HG03135 (cell line): ENCODE results near the gene MTHFSD.

ENCODE experiments used
- ATAC-seq: cut with Tn5 transposase; IDR thresholded peaks from one replicate; pipeline ENCODE4 v1.9.1; 2021; ENCODE audit warnings: mild to moderate bottlenecking, moderate library complexity; ENCODE audit not compliant: unreplicated experiment

Gene MTHFSD

DNA sequence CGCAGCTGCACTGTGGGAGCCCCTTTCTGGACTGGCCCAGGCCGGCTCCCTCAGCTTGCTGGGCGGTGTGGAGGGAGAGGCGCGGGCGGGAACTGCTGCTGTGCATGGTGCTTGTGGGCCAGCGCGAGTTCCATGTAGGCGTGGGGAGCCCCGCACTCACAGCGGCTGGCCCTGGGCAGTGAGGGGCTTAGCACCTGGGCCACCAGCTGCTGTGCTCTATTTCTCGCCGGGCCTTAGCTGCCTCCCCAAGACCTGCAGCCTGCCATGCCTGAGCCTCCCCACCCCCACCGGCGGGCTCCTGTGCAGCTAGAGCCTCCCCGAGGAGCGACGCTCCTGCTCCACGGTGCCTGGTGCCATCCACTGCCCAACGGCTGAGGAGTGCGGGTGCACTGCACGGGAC, 1.7 kb downstream of the MTHFSD start:
- ATAC-seq = no peak

DNA sequence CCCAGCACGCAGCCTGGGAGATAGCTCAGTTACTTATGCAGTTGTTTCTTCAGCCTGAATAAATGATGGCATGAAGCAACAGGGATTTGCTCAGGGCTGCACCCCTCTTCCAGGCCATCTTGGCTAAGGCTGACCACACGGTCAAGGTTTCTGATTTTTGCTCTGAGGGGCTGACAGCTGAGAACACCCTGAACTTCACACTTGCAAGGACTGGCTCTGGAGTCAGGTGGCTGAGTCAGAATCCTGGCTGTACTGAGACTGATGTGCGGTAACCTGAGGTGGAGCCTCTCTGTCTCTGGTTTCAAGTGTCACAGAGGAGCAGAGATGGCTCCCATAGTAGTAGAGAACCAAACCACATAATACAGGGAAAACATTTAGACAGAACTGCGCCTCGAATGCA, 4.8 kb downstream of the MTHFSD start:
- no peak for ATAC-seq

DNA sequence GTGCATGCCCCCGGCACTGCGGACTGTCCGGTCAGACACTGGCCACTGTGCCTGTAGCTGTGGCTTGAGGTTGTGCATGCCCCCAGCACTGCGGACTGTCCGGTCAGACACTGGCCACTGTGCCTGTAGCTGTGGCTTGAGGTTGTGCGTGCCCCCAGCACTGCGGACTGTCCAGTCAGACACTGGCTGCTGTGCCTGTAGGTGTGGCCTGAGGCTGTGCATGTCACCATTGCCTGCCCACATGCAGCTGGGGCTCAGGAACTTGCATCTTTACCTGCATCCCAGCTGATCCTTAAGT, 5.2 kb downstream of the MTHFSD start:
- ATAC-seq = no peak

DNA sequence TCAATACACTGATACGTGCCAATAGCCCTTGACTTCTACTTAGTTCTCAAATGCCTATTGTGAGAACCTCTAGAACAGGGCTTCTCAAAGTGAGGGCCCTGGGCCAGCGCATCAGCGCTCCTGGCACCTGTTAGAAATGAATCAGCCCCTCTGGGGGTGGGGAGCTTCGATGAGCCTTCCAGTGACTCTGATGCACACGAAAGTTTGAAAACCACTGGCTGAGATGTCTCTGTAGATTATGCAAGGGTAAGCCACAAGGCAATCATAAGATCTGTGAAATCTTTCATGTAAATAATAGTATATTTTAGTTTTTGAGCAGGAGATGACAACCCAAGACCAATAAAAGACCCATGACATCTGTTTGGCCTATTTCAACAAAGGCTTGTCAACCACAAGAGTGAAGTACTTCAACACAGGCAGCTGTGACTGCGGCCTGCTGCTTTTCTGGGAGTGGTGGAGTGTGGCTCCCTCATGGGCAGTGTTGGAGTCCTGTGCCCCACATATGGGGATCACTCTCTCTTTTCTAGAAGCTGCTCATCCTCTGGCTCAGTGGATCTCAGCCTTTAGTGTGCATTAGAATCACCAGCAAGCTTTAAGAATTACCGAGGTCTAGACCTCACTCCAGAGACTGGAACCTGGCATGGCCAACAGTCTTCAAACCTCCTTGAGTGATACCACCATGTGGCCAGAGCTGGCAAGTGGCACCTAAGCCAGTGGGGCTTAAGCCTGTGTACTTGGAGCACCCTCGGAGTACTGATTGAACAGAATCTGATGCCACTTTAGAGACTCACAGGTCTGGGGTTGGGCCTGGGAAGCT, 5.8 kb downstream of the MTHFSD start:
- ATAC-seq = no peak

DNA sequence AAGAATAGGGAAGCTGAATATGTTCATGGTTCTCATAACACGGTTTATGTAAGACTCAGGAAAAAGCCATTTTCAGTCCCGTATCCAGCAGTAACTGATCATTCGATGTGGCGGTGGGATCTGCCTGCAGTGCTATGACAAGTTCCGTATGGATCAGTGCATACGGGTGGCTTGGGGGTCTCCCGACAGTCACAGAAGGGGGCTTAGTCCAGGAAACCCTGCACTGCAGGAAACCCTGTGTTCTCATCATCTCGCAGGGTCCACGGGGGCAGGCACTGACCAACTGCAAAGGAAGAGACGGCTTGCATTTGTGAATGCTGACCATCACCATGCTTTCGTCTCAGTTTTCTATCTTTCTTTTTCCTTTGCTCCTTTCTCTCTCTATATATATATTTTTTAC, 7.7 kb downstream of the MTHFSD start:
- ATAC-seq = no peak

DNA sequence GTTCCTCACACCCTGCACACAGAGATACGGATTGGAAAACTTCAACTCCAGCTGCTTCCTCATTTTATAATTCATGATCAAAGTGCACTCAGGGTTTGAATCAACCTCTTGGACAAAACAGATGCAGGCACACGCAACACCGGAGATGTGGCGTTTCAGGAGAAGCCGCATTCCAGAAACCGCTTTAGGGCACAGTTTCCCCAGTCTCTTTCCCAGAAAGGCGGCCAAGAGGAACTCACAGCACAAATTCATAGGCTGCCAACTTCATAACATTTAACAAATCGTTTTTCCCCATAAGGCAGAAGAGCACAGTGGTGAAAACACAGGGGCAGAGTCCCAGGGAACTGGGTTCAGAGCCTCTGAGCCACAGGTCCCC, 8.4 kb downstream of the MTHFSD start:
- no peak for ATAC-seq

DNA sequence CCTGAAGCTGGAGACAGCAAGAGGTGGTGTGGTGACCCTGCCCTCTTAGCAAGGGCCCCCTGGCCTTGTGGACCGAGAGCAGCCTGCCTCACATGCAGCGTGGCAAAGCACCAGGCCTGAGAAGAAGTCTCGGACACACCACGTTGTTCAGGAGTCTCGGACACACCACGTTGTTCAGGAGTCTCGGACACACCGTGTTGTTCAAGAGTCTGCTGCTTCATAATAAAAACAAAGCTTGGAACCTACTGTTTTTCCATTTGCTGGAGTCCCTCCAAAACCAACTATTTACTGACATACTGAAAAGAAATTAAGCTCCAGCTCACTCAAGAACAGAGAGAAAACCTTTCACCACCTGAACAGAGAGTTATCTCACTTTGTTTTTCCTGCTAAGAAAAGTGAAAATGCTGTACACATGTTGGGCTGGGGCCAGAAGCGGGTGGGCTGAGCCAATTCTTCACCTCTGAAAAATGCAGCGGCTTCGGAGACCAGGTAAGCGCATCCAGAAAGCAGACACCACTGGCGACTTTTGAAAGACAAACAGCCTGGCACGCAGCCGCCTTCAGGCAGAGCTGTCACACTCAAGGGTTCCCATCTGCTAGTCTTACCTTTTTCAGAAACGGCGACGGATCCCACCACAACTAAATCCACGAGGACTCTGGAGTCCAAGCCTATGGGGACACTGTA, 8.9 kb downstream of the MTHFSD start:
- no peak for ATAC-seq

DNA sequence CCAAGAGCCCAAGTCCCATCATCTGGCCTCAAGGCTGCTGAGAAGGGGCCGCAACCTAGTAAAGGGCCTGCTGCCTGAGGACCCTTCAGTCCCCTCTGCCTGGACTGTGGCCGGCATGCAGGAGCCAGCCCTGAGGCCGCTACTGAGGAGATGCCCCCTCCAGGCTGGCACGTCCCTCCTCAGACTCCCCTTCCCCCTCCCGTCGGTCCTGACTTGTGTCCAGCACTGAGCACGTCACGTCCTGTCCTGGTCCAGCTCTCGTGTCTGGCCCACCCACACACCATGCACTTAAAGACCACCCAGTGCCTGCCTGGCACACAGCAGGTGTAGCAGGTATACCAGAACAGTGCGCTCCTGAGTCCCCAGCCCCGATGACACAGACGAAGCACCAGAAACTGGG, 9.6 kb downstream of the MTHFSD start:
- no peak for ATAC-seq

DNA sequence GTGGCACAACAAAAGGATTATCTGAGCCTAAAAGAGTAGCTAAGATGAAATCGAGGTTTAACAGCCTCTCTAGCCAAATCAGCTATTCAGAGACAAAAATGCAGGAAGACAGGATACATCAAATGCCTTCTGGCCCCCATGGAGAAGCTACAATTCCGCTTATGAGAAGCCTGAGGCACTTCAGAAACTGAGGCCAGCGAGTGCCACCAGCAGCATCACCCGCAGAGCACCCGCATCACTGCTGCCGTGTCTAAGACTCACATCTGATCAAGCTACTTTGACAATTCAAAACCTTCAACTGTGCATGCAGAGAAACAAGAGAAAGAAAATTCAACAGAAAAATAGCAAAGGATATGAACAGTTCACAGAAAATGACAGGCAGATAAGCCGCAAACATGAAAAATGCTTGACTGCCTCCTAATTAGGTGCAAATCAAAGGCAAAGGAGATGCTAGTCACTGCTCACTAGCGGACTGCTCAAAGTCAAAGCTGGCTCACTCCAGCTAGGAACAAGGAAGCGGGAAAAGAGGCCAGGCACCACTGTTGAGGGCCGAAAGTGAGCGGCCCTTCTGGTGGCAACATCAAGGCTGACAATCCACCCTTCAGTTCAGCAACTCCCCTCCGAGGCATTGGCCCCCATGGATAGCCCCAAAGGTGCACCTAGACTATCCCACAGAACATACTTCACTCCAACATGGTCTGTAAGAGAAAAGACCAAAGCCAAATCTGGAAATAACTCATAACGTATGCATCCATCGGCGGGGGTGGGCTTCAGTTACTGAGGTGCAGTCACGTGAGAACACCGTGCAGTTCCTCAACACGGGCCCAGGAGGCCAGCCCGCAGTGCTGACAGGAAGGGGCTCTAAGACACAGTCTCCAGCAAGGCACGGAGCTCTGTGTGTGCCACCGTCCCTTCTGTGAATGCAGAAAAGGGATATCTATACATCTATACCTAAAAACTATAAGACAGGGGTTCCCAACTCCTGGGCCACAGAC, 12.0 kb downstream of the MTHFSD start:
- no peak for ATAC-seq

DNA sequence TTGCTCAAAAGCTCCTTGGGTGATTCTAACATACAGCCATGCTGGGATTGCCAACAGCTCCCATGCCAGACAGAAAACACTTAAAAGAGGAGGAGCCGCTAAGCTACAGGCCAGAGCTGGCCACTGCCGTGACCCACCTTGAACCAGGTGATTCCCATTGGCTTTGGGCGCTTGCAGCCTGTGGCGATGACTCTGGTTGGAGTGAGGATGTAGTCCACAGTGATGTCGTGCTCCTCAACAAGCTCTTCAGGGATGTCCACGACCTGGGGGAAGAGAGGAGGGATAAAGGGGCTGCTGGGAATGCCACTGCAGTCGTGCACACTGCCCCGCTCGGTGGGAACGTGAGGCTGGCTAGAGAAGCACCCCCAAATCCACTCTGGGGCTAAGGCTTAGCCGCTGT, 13.5 kb downstream of the MTHFSD start:
- no peak for ATAC-seq

DNA sequence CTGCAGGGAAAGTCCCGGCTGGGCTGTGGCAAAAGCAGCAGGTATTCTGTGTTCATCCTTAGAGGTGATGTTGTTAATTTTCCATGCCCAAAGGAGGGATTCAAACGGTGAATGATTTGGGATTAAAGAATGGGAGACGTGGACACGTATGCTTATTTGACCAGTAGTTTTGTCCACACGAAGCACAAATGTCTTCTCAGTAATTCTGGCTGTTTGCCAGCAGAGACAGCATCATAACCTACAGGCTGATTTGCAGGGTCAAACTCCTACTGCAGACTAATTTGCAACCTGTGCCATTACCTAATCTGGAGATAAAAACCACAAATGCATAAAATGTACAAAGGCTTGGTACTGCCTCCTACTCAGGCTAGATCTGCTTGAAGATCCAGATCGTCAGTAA, 14.1 kb downstream of the MTHFSD start:
- ATAC-seq = no peak

DNA sequence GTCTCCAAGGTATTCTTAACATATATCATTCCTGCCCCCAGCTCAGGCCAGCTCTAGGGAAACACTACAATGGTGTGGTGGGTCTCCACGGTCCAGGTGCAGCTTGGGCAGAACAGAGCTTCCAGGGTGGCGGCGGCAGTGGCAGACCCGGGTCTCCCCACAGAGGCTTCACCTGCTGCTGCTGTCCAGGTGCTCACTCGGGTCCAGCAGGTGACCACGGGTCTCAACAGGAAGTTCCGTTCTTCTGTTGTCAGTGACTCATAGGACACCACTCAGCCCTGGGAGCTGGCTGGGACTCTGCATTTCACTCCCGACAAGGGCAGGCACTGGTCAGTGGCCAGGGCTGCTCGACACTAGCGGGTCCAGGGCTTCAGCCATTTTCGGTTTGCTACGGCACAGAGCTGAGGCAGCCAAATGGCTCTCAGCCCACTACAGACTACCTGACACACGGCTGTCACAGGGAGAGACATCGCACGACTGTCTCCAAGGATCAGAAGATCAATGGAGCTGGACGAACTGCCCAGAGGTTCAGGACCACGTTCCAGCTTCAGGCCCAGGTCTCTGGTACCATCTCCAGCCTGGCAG, 16.7 kb downstream of the MTHFSD start:
- ATAC-seq = no peak

DNA sequence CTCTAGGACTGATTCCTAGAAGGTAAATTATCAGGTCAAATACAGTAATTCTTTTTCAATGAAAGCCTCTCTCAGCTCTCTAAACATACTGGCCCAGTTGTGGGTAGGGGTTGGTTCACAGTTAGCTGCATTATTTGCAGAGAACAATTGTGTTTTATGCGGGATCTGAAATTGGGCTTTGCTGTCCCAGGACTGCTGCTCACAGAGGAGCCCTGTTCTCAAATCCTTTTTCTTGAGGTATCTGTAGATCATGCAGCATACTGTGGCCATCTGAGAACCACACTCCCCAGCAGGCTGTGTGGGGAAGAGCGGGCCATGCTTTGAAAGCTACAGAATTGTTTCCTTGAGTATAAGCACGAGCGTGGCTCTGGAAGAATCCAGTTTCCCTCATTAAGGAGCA, 17.5 kb downstream of the MTHFSD start:
- ATAC-seq = no peak

DNA sequence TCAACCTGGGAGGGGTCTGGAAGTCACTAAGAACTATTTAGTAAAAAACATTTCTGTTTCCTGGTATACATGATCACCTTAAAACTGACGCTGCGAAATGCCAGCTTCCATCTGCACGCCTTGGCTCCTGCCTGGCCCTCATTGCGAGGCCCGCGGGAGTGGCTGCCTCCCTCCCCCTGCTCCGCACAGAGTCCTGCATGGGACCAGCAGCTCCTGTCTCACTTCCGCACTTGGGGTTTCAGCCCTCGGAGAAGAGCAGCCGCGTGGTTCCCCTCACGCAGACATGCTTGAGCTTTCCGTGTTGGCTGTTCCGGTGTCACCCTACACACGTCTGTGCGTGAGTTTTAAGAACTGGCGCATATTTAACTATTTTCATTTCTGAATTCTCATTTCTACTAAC, 18.4 kb downstream of the MTHFSD start:
- no peak for ATAC-seq

DNA sequence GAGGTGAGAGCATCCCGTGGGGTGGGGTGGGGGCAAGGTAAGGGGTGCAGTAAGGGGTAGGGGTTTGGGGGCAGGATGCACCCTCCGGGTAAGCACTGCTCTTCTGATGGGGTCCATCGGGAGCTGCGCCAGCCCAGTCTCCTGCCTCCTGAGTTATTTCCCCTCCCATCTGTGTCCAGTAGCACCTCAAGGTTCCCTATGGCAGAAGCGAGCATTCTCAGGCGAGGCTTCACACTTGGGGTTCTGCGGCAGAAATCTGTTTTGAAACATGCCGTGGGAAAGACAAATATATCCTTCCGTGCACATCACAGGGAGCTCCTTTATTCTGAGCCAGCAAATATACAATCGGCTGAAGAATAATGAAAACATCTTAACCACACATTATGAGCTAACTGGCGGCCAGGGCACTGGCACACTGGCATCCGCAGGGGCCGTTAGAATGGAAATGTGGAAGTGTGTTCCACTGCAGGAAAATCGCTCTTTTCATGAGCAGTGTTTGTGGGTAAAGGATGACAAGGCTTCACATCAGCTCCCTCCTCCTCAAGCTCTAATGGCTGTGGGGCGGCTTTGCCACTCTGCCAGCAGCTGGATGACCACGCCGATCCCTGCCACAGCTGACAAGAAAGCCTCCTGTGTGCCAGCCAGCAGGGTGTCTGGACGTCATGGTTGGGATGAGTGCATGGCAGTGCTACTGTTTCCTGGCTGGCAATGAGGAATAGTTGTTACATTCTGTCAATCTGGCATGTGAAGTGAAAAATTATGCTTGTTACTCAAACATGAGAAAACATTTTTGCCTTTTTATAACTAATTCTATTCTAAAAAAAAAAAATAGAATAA, 20.0 kb downstream of the MTHFSD start:
- no peak for ATAC-seq

DNA sequence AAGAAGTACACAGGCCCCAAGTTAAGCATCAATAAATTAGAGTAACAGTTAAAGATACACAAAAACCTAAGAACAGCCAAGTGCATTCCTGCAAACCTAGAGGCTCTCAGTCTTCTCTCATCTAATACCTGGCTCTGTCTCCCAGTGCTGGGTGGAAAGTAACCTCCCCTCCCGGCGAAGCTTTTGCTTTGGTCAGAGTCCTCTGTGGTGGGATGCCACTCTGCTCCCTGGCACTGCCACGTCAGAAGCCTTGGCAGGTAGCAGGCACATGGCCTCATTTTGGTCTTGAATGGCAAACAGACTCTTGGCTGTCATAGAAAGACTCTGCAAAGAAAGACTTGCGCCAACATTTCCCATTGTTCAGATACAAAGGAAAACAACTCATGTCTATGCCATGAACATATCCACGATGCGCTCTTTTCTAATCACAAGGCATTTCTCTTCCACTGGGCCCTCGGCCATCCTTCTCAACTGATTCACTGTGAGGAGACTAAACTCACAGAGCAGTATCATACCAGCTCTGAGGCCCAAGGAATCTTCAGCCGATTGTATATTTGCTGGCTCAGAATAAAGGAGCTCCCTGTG, 21.2 kb downstream of the MTHFSD start:
- no peak for ATAC-seq

DNA sequence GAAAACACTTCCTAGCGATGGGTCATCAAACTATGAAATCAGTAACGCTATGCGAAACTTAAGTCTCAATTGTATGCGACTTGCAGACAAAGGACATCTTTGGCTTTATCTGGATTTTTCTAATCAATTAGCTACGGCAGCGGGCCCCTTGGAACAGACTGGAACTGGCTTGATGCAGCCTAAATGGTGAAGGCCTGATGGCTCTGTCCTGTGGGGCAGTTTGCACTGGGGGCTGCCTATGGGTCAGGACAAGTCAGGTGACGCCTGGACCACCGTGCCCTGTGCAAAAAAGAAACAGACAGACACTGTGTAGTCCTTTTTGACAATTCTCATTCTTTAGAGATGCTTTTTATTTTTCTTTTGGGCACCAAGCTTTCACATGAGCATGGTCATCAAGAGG, 22.0 kb downstream of the MTHFSD start:
- no peak for ATAC-seq

DNA sequence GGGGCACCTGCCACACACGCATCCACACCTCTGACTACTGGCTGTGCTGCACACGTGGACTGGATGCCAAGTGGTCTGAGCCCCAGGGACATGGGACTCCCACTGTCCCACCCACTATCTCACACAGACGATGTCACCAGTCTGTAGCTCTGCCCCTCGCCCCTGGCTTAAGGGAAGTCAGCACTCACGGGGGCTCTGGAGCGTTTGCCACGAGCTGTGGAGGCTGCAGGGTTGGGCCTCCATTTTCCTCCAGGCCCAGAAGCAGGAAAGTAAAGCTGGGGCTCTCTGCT, 22.6 kb downstream of the MTHFSD start:
- ATAC-seq = no peak

DNA sequence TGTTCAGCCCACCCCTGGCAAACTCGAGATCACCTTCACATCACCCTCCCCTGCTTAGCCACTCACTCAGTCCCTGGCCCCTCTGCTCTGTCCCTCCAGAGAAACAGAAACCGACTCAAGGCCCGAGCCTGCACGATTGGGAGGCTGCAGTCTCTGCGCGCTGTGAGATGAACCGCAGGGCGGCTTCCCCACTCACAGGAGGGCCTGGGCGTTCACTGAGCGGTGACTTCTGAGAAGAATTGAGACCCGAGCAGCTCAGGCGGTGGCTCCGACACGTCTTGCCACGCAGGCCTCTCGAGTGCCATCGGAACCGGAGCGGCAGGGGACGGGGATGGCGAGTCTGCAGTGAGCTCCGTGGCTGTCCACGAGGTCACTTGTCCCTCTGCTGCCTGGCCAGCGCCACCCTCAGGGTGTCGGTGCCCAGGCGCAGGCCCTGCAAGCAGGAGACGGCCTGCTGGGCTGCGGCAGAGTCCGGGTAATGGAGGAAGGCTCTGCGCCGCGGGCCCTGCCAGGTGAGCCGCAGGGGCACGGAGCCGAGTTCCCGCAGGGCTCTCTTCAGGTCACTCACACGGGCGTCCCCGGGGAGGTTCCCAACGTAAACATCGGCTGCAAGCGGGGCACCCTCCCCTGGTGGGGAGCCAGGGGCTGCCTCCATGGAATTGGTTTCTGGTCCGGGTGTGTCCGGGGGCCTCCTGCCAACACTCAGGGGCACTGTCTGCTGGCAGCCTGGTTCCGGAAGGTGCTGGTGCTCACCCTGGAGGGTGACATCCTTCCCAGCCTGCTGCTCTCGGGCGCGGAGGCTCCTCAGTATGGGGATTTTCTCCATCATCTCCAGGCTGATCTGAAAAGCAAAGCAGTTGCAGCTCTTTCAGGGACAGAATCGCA, 23.2 kb downstream of the MTHFSD start:
- ATAC-seq = no peak
